Colon (tissue), 2 donors: Measurements from ENCODE around the gene GLYAT.

Experiments used
- FAIRE-seq: peaks from 2 replicates; lab custom pipeline; 2012; peaks lifted over from hg19 to GRCh38; lab: Jason Lieb, UNC
- donor health status: control.
- donor health status: control.

GLYAT gene

GRCh38 chr11:58731819-58732218 is at the start of gene GLYAT:
TSS of gene GLYAT (minus strand) at chr11:58731943. CDS start at chr11:58724496, 7,447 bp downstream.
- no peak for FAIRE-seq

GRCh38 chr11:58781345-58781744 is 49.6 kb upstream of the GLYAT start:
- FAIRE-seq, result no peak

GRCh38 chr11:58780578-58780977 is 48.8 kb upstream of the GLYAT start:
- no peak for FAIRE-seq

- no peak for FAIRE-seq
Observed at GRCh38 chr11:58776891-58777710, 45.4 kb upstream of the GLYAT start.

- no peak for FAIRE-seq
Observed at GRCh38 chr11:58775066-58775708, 43.4 kb upstream of the GLYAT start.

- no peak for FAIRE-seq
Observed at GRCh38 chr11:58774164-58774593, 42.4 kb upstream of the GLYAT start.

GRCh38 chr11:58773337-58773736 is 41.6 kb upstream of the GLYAT start:
- no peak for FAIRE-seq

- no peak for FAIRE-seq
Observed at GRCh38 chr11:58772329-58773285, 40.9 kb upstream of the GLYAT start.

- FAIRE-seq, result no peak
Observed at GRCh38 chr11:58771458-58771855, 39.7 kb upstream of the GLYAT start.

GRCh38 chr11:58770627-58771457 is 39.1 kb upstream of the GLYAT start:
- no peak for FAIRE-seq

GRCh38 chr11:58770166-58770565 is 38.4 kb upstream of the GLYAT start:
- no peak for FAIRE-seq

- FAIRE-seq, result no peak
Observed at GRCh38 chr11:58769308-58769707, 37.6 kb upstream of the GLYAT start.

- no peak for FAIRE-seq
Observed at GRCh38 chr11:58768137-58768536, 36.4 kb upstream of the GLYAT start.

- no peak for FAIRE-seq
Observed at GRCh38 chr11:58765078-58765477, 33.3 kb upstream of the GLYAT start.

- FAIRE-seq, result no peak
Observed at GRCh38 chr11:58763120-58763490, 31.4 kb upstream of the GLYAT start.

GRCh38 chr11:58762284-58763119 is 30.8 kb upstream of the GLYAT start:
- no peak for FAIRE-seq

GRCh38 chr11:58757439-58757838 is 25.7 kb upstream of the GLYAT start:
- no peak for FAIRE-seq

GRCh38 chr11:58745705-58746364 is 14.1 kb upstream of the GLYAT start:
- no peak for FAIRE-seq

- FAIRE-seq, result no peak
Observed at GRCh38 chr11:58744988-58745704, 13.4 kb upstream of the GLYAT start.
